ENCODE measurements around the gene UGT1A6. TPM values are rescaled to one million over a fixed set of nuclear protein-coding genes. Genes with fewer than 3 reads are reported as not detected.
"Not testable (repeated sequence)": the region's sequence is repeated elsewhere in the genome, so short reads cannot be mapped to it uniquely, and the experiment has no call there.

Gene UGT1A6
- polyA plus RNA-seq, 3 donors from 2014 or later, result not detected

GRCh38 chr2:233750689-233751088 is 58.0 kb downstream of the UGT1A6 start:
- Mint-ChIP-seq H3K9me3 (peaks cover 0 to 17% (median 4%) of the 10 kb centered on the region in 6 donors), H3K27me3 (ENCODE audit: low read depth in 3 of 3) (peaks cover 0 to 17% (median 2%) of the 10 kb centered on the region in 3 donors)
- DNase-seq, H3K4me1 Mint-ChIP-seq, H3K36me3 Mint-ChIP-seq, H3K4me3 Mint-ChIP-seq, H3K27ac Mint-ChIP-seq: not testable (repeated sequence)

GRCh38 chr2:233751212-233752009 is 58.7 kb downstream of the UGT1A6 start:
- not testable (repeated sequence) for H3K4me3 Mint-ChIP-seq, H3K27ac Mint-ChIP-seq, H3K36me3 Mint-ChIP-seq, DNase-seq, H3K4me1 Mint-ChIP-seq
- Mint-ChIP-seq H3K9me3 (peaks cover 0 to 17% (median 4%) of the 10 kb centered on the region in 6 donors), H3K27me3 (ENCODE audit: low read depth in 3 of 3) (peaks cover 0 to 17% (median 2%) of the 10 kb centered on the region in 3 donors)

GRCh38 chr2:233754872-233755611 is 62.4 kb downstream of the UGT1A6 start:
- Mint-ChIP-seq H3K27me3 (ENCODE audit: low read depth in 3 of 3) (peaks cover 0 to 10% (median 2%) of the 10 kb centered on the region in 3 donors), H3K4me1 (no peaks in the 10 kb centered on the region), H3K27ac (no peak overlapping the region), H3K9me3 (peaks cover 0 to 15% (median 2%) of the 10 kb centered on the region in 6 donors), H3K36me3 (no peaks in the 10 kb centered on the region), H3K4me3 (no peak overlapping the region)
- DNase-seq, result no peak

GRCh38 chr2:233756429-233757081 is 63.9 kb downstream of the UGT1A6 start:
- Mint-ChIP-seq H3K9me3 (peaks cover 0 to 3% (median 0%) of the 10 kb centered on the region in 6 donors), H3K4me3 (no peak overlapping the region), H3K27me3 (ENCODE audit: low read depth in 3 of 3) (peaks cover 0 to 8% (median 5%) of the 10 kb centered on the region in 3 donors), H3K4me1 (no peaks in the 10 kb centered on the region), H3K36me3 (no peaks in the 10 kb centered on the region), H3K27ac (no peak overlapping the region)
- DNase-seq, result no peak

- Mint-ChIP-seq H3K4me1 (no peaks in the 10 kb centered on the region), H3K27ac (no peak overlapping the region), H3K9me3 (no peaks in the 10 kb centered on the region), H3K36me3 (no peaks in the 10 kb centered on the region), H3K27me3 (ENCODE audit: low read depth in 3 of 3) (peaks cover 0 to 3% (median 0%) of the 10 kb centered on the region in 3 donors), H3K4me3 (no peak overlapping the region)
- DNase-seq, result no peak
Observed at GRCh38 chr2:233758141-233758540, 65.5 kb downstream of the UGT1A6 start.

- H3K27me3 Mint-ChIP-seq (ENCODE audit: low read depth in 3 of 3), result peaks cover 0 to 6% (median 4%) of the 10 kb centered on the region in 3 donors
- H3K9me3 Mint-ChIP-seq, result no peaks in the 10 kb centered on the region
- no peaks in the 10 kb centered on the region for H3K4me1 Mint-ChIP-seq
- no peaks in the 10 kb centered on the region for H3K36me3 Mint-ChIP-seq
- no peak overlapping the region for H3K4me3 Mint-ChIP-seq
- no peak for DNase-seq
- no peak overlapping the region for H3K27ac Mint-ChIP-seq
Observed at GRCh38 chr2:233758849-233759248, 66.2 kb downstream of the UGT1A6 start.

GRCh38 chr2:233760043-233760442 is 67.4 kb downstream of the UGT1A6 start, which contains the start of gene UGT1A1:
Gene UGT1A1, plus strand, starts transcription at chr2:233760270. Its CDS starts 18 bp downstream, at chr2:233760288.
- Mint-ChIP-seq H3K27me3 (ENCODE audit: low read depth in 3 of 3) (peaks cover 0 to 6% (median 4%) of the 10 kb centered on the region in 3 donors), H3K27ac (no peak within 1 kb of the TSS), H3K4me1 (no peaks in the 10 kb centered on the region), H3K9me3 (no peaks in the 10 kb centered on the region), H3K36me3 (no peaks in the 10 kb centered on the region), H3K4me3 (no peak within 1 kb of the TSS)
- no peak for DNase-seq

GRCh38 chr2:233761040-233761769 is 68.5 kb downstream of the UGT1A6 start:
- no peak for DNase-seq
- no peak overlapping the region for H3K27ac Mint-ChIP-seq
- no peaks in the 10 kb centered on the region for H3K9me3 Mint-ChIP-seq
- H3K36me3 Mint-ChIP-seq, result no peaks in the 10 kb centered on the region
- H3K4me1 Mint-ChIP-seq, result no peaks in the 10 kb centered on the region
- no peak overlapping the region for H3K4me3 Mint-ChIP-seq
- peaks cover 0 to 6% (median 4%) of the 10 kb centered on the region in 3 donors for H3K27me3 Mint-ChIP-seq (ENCODE audit: low read depth in 3 of 3)

- H3K4me3 Mint-ChIP-seq, result no peak overlapping the region
- H3K9me3 Mint-ChIP-seq, result peaks cover 0 to under 1% (median 0%) of the 10 kb centered on the region in 6 donors
- no peaks in the 10 kb centered on the region for H3K36me3 Mint-ChIP-seq
- DNase-seq, result no peak
- peaks cover 0 to 9% (median 6%) of the 10 kb centered on the region in 3 donors for H3K27me3 Mint-ChIP-seq (ENCODE audit: low read depth in 3 of 3)
- no peaks in the 10 kb centered on the region for H3K4me1 Mint-ChIP-seq
- H3K27ac Mint-ChIP-seq, result no peak overlapping the region
Observed at GRCh38 chr2:233764264-233764663, 71.6 kb downstream of the UGT1A6 start.

- Mint-ChIP-seq H3K27me3 (ENCODE audit: low read depth in 3 of 3) (peaks cover 0 to 10% (median 6%) of the 10 kb centered on the region in 3 donors), H3K27ac (no peak overlapping the region), H3K36me3 (no peaks in the 10 kb centered on the region), H3K9me3 (peaks cover 0 to 2% (median 0%) of the 10 kb centered on the region in 6 donors), H3K4me1 (no peaks in the 10 kb centered on the region), H3K4me3 (no peak overlapping the region)
- DNase-seq, result no peak
Observed at GRCh38 chr2:233764761-233765160, 72.1 kb downstream of the UGT1A6 start.

GRCh38 chr2:233766416-233766815 is 73.7 kb downstream of the UGT1A6 start:
- peaks cover 0 to 17% (median 3%) of the 10 kb centered on the region in 3 donors for H3K27me3 Mint-ChIP-seq (ENCODE audit: low read depth in 3 of 3)
- H3K4me1 Mint-ChIP-seq, result no peaks in the 10 kb centered on the region
- no peak overlapping the region for H3K27ac Mint-ChIP-seq
- H3K9me3 Mint-ChIP-seq, result peaks cover 0 to 2% (median 0%) of the 10 kb centered on the region in 6 donors
- DNase-seq, result no peak
- H3K36me3 Mint-ChIP-seq, result no peaks in the 10 kb centered on the region
- H3K4me3 Mint-ChIP-seq, result no peak overlapping the region

- Mint-ChIP-seq H3K4me1 (no peaks in the 10 kb centered on the region), H3K27ac (no peak overlapping the region), H3K9me3 (peaks cover 0 to 2% (median 0%) of the 10 kb centered on the region in 6 donors), H3K4me3 (no peak overlapping the region), H3K36me3 (no peaks in the 10 kb centered on the region), H3K27me3 (ENCODE audit: low read depth in 3 of 3) (peaks cover 0 to 17% (median 8%) of the 10 kb centered on the region in 3 donors)
- no peak for DNase-seq
Observed at GRCh38 chr2:233768076-233768475, 75.4 kb downstream of the UGT1A6 start.

- no peak for DNase-seq
- Mint-ChIP-seq H3K36me3 (no peaks in the 10 kb centered on the region), H3K4me1 (no peaks in the 10 kb centered on the region), H3K27me3 (ENCODE audit: low read depth in 3 of 3) (peaks cover 0 to 13% (median 6%) of the 10 kb centered on the region in 3 donors), H3K9me3 (peaks cover 0 to 2% (median 0%) of the 10 kb centered on the region in 6 donors), H3K4me3 (no peak overlapping the region), H3K27ac (no peak overlapping the region)
Observed at GRCh38 chr2:233769260-233769659, 76.6 kb downstream of the UGT1A6 start.
